ENCODE data around the gene SLC19A1.
"Not testable (repeated sequence)": the region's sequence is repeated elsewhere in the genome, so short reads cannot be mapped to it uniquely, and the experiment has no call there.

SLC19A1 gene

DNA sequence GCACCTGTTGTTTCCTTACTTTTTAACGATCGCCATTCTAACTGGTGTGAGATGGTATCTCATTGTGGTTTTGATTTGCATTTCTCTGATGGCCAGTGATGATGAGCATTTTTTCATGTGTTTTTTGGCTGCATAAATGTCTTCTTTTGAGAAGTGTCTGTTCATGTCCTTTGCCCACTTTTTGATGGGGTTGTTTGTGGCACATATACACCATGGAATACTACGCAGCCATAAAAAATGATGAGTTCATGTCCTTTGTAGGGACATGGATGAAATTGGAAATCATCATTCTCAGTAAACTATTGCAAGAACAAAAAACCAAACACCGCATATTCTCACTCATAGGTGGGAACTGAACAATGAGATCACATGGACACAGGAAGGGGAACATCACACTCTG is 39.0 kb downstream of the SLC19A1 start:
- DNase-seq: not testable (repeated sequence)

DNA sequence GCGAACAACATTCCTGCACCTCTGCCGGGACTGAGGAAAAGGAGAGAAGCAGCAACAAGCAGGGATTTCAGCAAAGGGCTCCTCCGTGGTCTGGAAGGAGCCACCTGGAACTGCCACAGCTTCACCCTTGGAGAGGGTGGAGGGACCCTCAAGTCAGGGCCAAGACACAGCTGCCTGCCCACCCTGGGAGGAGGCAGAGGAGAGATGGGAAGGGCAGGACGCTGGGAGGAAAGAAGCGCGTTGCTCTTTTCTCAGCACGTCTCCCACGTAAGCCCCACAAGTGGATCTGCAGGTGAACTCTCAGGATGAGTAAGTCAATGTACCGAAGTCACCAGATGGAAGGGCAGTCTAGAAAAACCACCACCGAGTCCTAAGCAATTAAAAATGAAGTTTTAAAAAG is 39.6 kb downstream of the SLC19A1 start:
- no peak for DNase-seq

DNA sequence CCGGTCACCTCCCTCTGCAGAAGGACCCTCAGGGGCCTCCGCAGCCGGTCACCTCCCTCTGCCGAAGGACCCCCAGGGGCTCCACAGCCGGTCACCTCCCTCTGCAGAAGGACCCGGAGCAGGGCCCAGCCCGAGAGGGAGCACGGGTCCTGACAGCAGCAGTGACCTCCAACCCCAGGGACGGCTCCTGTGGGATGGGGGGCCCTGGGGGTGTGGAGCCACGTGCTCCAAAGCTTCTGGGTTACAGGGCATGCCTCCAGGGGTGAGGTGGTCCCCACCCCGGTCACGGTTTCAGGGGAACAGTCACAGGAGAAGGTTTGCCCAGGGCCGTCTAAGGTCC is 40.3 kb downstream of the SLC19A1 start:
- no peak for DNase-seq

- not testable (repeated sequence) for DNase-seq
Observed at GRCh38 chr21:45501081-45502005, 40.9 kb downstream of the SLC19A1 start.

DNA sequence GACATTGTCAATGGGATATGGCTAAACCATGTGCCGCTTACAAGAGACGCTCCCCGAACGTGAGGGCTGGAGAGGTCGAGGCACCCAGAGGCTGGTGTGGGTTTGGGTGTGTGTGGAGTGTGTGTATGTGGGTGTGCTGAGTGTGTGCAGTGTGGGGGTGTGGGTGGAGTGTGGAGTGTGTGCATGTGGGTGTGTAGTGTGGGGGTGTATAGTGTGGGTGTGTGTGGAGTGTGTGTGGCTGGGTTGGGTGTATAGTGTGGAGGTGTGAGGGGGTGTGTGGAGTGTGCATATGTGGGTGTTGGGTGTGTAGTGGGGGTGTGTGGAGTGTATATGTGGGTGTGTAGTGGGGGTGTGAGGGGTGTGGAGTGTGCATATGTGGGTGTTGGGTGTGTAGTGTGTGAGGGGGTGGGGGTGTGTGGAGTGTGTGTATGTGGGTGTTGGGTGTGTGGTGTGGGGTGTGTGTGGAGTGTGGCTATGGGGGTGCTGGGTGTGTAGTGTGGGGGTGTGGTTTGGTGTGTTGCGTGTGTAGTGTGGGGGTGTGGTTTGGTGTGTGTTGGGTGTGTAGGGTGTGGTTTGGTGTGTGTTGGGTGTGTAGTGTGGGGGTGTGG is 42.2 kb downstream of the SLC19A1 start:
- DNase-seq: no peak

DNA sequence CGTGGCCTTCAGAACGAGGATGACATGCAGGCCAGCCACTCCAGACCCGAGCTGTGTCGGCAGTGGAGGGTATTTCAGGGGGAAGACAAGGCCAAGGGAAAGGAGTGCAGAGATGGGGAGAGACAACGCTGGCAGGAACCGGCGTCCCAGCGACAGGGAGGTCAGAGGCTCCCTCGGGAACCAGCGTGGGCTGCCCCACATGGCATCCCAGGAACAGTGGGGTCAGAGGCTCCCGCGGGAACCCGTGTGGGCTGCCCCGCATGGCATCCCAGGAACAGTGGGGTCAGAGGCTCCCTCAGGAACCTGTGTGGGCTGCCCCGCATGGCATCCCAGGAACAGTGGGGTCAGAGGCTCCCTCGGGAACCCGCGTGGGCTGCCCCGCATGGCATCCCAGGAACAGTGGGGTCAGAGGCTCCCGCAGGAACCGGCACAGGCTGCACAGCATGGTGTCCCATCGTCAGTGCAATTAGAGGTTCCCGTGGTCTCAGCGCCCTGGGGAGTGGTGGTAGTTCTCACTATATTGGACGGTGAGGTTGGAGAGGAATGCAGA is 43.0 kb downstream of the SLC19A1 start:
- no peak for DNase-seq

- no peak for DNase-seq
Observed at GRCh38 chr21:45498646-45499000, 43.6 kb downstream of the SLC19A1 start.

GRCh38 chr21:45497846-45498645 is 44.2 kb downstream of the SLC19A1 start:
- no peak for DNase-seq

DNA sequence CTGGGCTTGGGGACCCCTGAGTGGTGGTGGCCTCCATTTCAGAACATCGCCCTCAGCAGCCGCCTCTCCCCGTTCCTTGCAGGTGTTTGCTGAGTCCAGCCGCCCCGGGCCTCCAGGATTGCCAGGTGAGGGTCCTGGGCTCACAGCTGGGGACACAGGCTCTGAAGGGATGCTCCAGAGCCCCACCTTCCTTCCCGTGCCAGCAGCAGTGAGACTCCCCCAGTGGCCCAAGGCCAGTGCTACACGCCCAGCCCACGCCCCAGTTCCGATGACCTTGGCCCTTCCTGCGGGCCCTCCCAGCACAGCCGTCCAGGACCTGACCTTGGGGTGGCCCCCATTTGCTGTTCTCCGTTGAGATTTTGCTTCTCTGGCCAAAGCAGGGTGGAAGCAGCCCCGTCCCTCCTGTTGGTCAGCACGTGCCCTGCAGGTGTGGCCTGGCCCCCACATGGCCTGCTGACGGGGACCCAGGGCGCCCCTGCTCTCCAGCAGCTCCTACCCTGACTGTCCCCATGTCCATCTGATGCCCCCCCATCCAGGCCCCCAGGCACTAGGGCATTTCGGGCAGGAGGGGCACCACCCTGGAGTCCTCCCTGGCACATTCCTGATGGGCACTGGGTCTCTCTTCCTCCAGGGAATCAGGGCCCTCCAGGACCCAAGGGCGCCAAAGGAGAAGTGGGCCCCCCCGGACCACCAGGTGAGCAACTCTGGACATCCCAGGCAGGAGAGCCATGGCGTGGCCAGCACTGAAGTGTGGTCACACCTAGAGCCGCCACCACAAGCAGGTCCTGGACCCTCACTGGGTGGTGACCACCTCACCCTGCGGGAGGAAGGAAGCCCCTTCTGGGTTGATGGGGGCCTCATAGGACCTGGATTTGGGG is 45.0 kb downstream of the SLC19A1 start:
- no peak for DNase-seq

DNA sequence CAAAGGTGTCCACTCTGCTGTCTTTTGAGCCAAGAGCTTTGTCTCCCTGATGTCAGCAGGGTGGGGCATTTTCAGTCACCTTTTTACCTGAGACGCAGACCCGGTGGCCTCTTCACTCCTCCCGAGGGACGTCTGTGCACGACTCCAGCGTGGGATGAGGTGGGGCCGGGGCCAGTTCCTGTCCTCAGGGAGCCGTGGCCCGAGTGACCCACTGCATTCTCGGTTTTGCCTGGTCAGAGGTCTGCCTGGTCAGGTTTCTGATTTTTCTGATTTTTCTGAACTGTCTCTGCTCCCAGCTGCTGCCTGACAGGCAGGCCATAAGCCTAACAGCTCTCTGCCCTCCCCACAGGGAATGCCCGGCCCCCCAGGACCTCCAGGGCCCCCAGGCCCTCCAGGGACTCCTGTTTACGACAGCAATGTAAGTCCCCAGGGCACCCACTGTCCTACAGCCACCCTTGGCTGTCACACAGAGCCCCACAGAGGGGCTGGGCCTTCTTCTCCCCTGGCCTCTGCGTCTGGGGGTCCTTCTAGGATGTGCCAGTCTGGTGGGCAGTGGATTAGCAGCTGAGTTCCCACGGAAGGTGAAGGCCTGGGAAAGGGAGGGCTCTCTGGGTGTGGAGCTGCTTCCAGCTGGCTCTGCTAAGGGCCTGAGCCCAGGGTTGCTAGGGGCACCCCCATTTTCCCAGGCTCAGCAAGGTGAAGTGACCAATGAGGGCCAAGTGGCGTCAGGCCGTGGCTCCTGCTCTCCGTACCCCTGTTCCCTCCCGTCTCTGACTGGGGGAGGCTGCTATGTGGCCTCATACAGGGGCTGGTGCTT is 45.9 kb downstream of the SLC19A1 start:
- no peak for DNase-seq

GRCh38 chr21:45494851-45495680 is 47.2 kb downstream of the SLC19A1 start:
- DNase-seq: no peak

DNA sequence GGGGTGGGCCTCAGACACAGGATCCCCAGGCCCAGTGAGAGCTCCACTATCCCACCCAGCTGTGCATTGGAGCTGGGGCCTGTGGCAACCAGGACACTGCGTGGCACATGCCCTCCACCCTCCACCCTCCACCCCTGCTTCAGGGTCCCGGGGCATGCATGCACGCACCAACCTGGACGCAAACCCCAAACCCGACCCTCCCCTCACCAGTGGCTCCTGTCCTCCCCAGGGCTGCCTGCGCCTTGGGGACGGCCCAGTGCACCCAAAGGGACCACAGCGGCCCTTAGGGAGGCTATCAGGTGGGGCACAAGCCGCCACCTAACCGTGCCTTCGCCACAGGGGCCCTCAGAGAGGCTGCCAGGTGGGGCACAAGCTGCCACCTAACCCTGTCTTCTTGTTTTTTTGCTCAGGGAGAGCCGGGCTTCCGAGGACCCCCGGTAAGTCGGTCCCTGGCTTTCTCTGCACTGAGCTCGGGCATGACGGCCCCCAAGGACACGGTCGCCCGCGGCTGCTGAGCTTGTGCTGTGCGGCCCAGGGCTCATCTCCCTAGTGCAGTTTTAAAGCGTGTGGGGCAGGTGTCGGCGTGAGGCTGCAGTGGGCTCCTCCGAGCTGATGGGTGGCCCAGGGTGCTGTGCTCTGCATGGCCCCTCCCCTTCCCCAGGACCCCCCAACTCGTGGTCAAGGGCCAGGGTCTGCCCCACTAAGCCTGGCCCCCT is 47.9 kb downstream of the SLC19A1 start:
- no peak for DNase-seq

GRCh38 chr21:45493401-45494001 is 48.7 kb downstream of the SLC19A1 start:
- no peak for DNase-seq

DNA sequence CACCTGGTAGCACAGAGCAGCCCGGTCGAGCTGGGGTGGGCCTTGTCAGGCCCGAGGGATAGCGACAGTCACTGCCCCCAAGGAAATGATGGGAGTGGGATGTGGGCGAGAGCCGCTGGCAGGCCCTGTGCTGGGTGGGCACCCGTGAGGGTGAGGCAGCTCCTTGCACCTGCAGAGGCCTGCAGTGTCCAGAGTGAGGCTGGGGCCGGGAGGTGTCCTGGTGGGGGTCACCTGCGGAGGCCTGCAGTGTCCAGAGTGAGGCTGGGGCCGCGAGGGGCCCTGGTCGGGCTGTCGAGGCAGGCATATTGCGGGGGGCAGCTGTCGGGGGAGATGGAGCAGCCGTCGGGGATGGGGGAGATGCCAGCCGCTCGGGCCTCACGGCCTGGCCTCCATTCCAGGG is 49.5 kb downstream of the SLC19A1 start:
- DNase-seq: no peak

DNA sequence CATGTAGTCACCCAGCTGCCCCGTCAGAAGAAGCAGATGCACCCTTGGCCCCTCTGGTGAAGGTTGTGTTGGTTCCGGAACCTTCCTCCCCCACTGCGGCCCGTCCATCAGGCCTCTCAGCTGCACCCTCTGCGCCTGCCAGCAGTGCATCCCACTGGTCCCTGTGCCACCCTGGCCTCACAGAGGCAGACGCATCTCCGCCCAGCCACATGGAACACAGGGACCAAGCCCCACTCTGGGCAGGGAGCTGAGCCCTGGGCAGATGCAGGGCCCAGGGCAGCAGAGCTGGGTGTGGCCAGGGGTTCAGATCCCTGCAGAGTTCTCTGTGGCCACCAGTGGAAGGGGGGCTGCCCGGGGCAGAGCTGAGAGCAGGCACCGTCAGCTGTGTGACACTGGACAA is 50.6 kb downstream of the SLC19A1 start:
- no peak for DNase-seq

- no peak for DNase-seq
Observed at GRCh38 chr21:45491056-45491455, 51.2 kb downstream of the SLC19A1 start.

DNA sequence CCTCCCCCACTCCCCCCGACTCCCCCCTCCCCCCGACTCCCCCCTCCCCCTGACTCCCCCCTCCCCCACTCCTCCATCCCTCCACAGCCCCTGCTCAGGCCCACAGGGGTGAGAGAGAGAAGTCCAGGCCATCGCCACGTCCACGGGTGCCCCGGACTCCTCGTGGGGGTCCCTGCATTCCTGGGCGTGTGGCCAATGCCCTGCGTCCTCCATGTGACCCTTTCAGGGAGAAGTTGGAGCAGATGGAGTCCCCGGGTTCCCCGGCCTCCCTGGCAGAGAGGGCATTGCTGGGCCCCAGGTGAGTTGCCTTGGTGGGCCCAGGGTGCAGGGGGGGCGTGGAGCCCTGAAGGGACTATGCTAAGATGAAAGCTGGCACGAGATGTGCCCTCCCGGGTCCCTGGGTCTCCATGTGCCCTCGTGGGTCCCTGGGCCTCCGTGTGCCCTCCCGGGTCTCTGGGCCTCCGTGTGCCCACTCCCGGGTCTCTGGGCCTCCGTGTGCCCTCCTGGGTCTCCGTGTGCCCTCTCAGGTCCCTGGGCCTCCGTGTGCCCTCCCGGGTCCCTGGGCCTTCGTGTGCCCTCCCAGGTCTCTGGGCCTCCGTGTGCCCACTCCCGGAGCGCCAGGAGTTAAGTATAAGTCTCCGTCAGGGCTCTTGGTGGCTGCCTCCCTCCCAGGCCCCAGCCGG is 52.0 kb downstream of the SLC19A1 start:
- DNase-seq: no peak

GRCh38 chr21:45489722-45489982 is 52.6 kb downstream of the SLC19A1 start:
- no peak for DNase-seq

Data from DMS79 treated with DMSO at 0.1 percent for 48 hours (cell line).